Measurements from ENCODE around the gene CYP17A1. TPM values are rescaled to one million over a fixed set of nuclear protein-coding genes. Genes with fewer than 3 reads are reported as not detected.

Gene CYP17A1
- total RNA-seq, 1 experiment from 2014 or later: not detected

DNA sequence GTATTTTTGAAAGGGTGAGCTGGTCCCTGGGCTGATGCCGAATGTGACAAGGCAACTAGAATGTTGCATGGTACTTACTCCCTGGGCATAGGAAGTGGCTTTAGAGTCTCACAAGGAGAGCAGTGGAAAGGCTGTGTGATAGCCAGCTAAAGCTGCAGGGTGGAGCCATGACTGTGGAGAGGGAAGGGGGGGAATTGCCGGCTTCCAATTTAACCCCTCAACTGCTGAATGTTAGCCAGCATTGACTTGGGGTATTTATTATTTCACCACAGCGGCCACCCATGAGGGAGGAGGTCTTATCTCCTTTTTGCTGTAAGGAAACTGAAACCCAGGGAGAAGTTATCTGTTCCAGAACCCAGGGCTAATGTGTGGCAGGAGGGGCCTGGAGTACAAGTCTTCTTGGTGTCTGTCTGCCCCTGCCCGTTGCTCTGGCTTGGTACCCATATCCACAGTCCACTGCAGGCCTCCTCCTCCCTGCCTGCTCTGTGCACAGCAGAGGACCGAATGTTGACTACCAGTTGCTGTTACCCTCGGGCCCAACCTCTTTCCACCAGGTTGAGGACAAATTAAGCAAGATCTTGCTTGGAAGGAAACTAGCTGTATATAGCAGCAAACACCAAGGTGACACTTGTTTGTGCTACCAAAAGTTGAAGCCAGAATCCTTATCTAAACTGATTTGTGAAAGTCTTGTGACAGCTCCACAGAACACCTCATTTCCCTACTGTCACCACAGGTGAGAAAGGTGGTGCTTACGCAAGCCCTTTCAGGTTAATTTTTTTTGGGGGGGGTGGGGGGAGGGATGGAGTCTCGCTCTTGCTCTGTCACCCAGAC lies 55.9 kb downstream of the CYP17A1 start:
- Mint-ChIP-seq H3K9me3 (ENCODE audit: low read depth, unreplicated experiment) (no peaks in the 10 kb centered on the region), H3K36me3 (ENCODE audit: insufficient read depth, unreplicated experiment) (no peaks in the 10 kb centered on the region), H3K27ac (ENCODE audit: unreplicated experiment) (no peak overlapping the region), H3K4me1 (ENCODE audit: low read depth, unreplicated experiment) (peaks cover 8% of the 10 kb centered on the region), H3K27me3 (ENCODE audit: unreplicated experiment) (no peaks in the 10 kb centered on the region), H3K4me3 (ENCODE audit: low read depth, unreplicated experiment) (no peak overlapping the region)
- no peak for DNase-seq
- intact Hi-C loops (cut with micrococcal nuclease; ENCODE audit: unreplicated experiment): no loop called here
- CTCF ChIA-PET: no interaction called here
- BruUV-seq (replicated peaks): no TSS peak
- TF ChIP-seq, protein P1, sequence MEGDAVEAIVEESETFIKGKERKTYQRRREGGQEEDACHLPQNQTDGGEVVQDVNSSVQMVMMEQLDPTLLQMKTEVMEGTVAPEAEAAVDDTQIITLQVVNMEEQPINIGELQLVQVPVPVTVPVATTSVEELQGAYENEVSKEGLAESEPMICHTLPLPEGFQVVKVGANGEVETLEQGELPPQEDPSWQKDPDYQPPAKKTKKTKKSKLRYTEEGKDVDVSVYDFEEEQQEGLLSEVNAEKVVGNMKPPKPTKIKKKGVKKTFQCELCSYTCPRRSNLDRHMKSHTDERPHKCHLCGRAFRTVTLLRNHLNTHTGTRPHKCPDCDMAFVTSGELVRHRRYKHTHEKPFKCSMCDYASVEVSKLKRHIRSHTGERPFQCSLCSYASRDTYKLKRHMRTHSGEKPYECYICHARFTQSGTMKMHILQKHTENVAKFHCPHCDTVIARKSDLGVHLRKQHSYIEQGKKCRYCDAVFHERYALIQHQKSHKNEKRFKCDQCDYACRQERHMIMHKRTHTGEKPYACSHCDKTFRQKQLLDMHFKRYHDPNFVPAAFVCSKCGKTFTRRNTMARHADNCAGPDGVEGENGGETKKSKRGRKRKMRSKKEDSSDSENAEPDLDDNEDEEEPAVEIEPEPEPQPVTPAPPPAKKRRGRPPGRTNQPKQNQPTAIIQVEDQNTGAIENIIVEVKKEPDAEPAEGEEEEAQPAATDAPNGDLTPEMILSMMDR (IDR thresholded peaks at IDR 0.05; ENCODE audit: unreplicated experiment): no peak

Other genes starting within 250 kb of the CYP17A1 start
- 52.1 and 66.3 TPM in 2 replicates for gene TRIM8, start 192.9 kb downstream of the CYP17A1 start, total RNA-seq (2022)
- gene ARL3, start 123.0 kb downstream of the CYP17A1 start, total RNA-seq (2022): 5.2 and 5.6 TPM in 2 replicates
- gene SFXN2, start 122.8 kb downstream of the CYP17A1 start, total RNA-seq (2022): 21.2 and 22.9 TPM in 2 replicates
- 19.9 and 26.0 TPM in 2 replicates for gene WBP1L, start 93.5 kb downstream of the CYP17A1 start, total RNA-seq (2022)
- gene BORCS7, start 16.8 kb upstream of the CYP17A1 start, total RNA-seq (2022): 4.5 and 4.9 TPM in 2 replicates
- 0.35 TPM in 1 of 2 replicates, not detected in the other for gene AS3MT, start 32.1 kb upstream of the CYP17A1 start, total RNA-seq (2022)
- 3.2 and 4.2 TPM in 2 replicates for gene CNNM2, start 80.9 kb upstream of the CYP17A1 start, total RNA-seq (2022)

Measured in Calu3 (cell line).